HepG2 (cell line): Measurements from ENCODE around the gene ZBTB7B. TPM values are rescaled to one million over a fixed set of nuclear protein-coding genes. Genes with fewer than 3 reads are reported as not detected.
A peak's percentile ranks its signal among the peaks of the same experiment; 100 is the strongest.

Experiments
- CHCHD3 ChIP-seq: sonication (generic); formaldehyde crosslinking; IDR thresholded peaks from 2 replicates; pipeline ENCODE4 v1.8.0; 2022; ENCODE audit warnings: mild to moderate bottlenecking, missing genetic modification reagents, moderate library complexity
- ERF ChIP-seq: IDR thresholded peaks from 2 replicates; pipeline ENCODE4 v1.6.1; 2018; ENCODE audit warnings: missing biosample characterization, missing genetic modification reagents
- FOXA3 ChIP-seq: IDR thresholded peaks from 2 replicates; pipeline ENCODE4 v1.6.1; 2016; ENCODE audit warnings: missing genetic modification reagents, missing compliant biosample characterization
- FOXM1 ChIP-seq: sonication (generic); formaldehyde crosslinking; IDR thresholded peaks from 2 replicates; pipeline ENCODE4 v1.5.0; 2020; ENCODE audit warnings: missing genetic modification reagents
- HHEX ChIP-seq: IDR thresholded peaks from 2 replicates; pipeline ENCODE4 v1.6.1; 2016; ENCODE audit warnings: control low read depth
- KDM5A ChIP-seq: fragments of 200-600 bp; sonication (generic); IDR thresholded peaks from 2 replicates; pipeline ENCODE4 v1.7.0; 2018; ENCODE audit warnings: antibody characterized with exemption, mild to moderate bottlenecking, low read length, borderline replicate concordance
- MIER2 ChIP-seq: IDR thresholded peaks from 2 replicates; pipeline ENCODE4 v1.6.1; 2016; ENCODE audit warnings: missing biosample characterization, missing genetic modification reagents
- NCOA2 ChIP-seq: sonication (generic); formaldehyde crosslinking; IDR thresholded peaks from 2 replicates; pipeline ENCODE4 v1.8.0; 2022; ENCODE audit warnings: inconsistent platforms
- PHF5A ChIP-seq: IDR thresholded peaks from one replicate; pipeline ENCODE4 v1.6.1; 2018; ENCODE audit warnings: low read depth, missing genetic modification reagents; ENCODE audit not compliant: unreplicated experiment
- PITX1 ChIP-seq: sonication (generic); formaldehyde crosslinking; IDR thresholded peaks from 2 replicates; pipeline ENCODE4 v1.5.1; 2020; ENCODE audit warnings: mild to moderate bottlenecking, missing genetic modification reagents
- POGZ ChIP-seq: sonication (generic); formaldehyde crosslinking; IDR thresholded peaks from 2 replicates; pipeline ENCODE4 v1.4.0; 2020; ENCODE audit warnings: mild to moderate bottlenecking, missing genetic modification reagents
- RBM39 ChIP-seq: fragments of 200-400 bp; formaldehyde crosslinking; IDR thresholded peaks from one replicate; pipeline ENCODE4 v1.6.1; 2018; ENCODE audit warnings: antibody characterized with exemption, mild to moderate bottlenecking, low read depth, low read length; ENCODE audit not compliant: poor library complexity, severe bottlenecking
- SOX13 ChIP-seq, 3 experiments: fragments of 450-650 bp in 1 of 3; sonication (generic) in 1 of 3; formaldehyde crosslinking in 1 of 3; IDR thresholded peaks in 2 of 3; conservative IDR thresholded peaks in 1 of 3; 2 replicates each; pipeline versions ENCODE4 v1.5.0 to v1.6.1; 2016 to 2020; ENCODE audit warnings: antibody characterized with exemption in 1 of 3, mild to moderate bottlenecking in 1 of 3, missing compliant biosample characterization in 1 of 3, missing genetic modification reagents in 1 of 3, moderate library complexity in 1 of 3
- SUZ12 ChIP-seq: fragments of 150-350 bp; IDR thresholded peaks from 2 replicates; pipeline ENCODE4 v1.6.1; 2014; ENCODE audit warnings: low read depth, low read length
- TCF7 ChIP-seq: sonication (generic); IDR thresholded peaks from 2 replicates; pipeline ENCODE4 v1.6.1; 2016; ENCODE audit warnings: antibody characterized with exemption, low read depth
- ZC3H13 ChIP-seq: sonication (generic); formaldehyde crosslinking; IDR thresholded peaks from 2 replicates; pipeline ENCODE4 v1.8.1; 2023; ENCODE audit warnings: mild to moderate bottlenecking, missing genetic modification reagents, moderate library complexity
- ZFYVE20 ChIP-seq: sonication (generic); formaldehyde crosslinking; IDR thresholded peaks from 2 replicates; pipeline ENCODE4 v1.8.0; 2023; ENCODE audit warnings: low read depth, mild to moderate bottlenecking, moderate library complexity, missing genetic modification reagents, borderline replicate concordance
- ZNF343 ChIP-seq: sonication (generic); formaldehyde crosslinking; IDR thresholded peaks from 2 replicates; pipeline ENCODE4 v1.4.0; 2020; ENCODE audit warnings: mild to moderate bottlenecking, missing genetic modification reagents
- ZNF383 ChIP-seq: sonication (generic); formaldehyde crosslinking; IDR thresholded peaks from 2 replicates; pipeline ENCODE4 v1.4.0; 2020; ENCODE audit warnings: missing genetic modification reagents, mild to moderate bottlenecking, borderline replicate concordance
- ZNF430 ChIP-seq: sonication (generic); formaldehyde crosslinking; IDR thresholded peaks from 2 replicates; pipeline ENCODE4 v1.9.0; 2021; ENCODE audit warnings: mild to moderate bottlenecking, missing genetic modification reagents
- ZNF468 ChIP-seq: sonication (generic); formaldehyde crosslinking; IDR thresholded peaks from 2 replicates; pipeline ENCODE4 v1.8.0; 2022; ENCODE audit warnings: mild to moderate bottlenecking, moderate library complexity, missing genetic modification reagents
- ZNF549 ChIP-seq: sonication (generic); formaldehyde crosslinking; IDR thresholded peaks from 2 replicates; pipeline ENCODE4 v1.5.0; 2020; ENCODE audit warnings: missing genetic modification reagents
- ZNF558 ChIP-seq: sonication (generic); formaldehyde crosslinking; IDR thresholded peaks from 2 replicates; pipeline ENCODE4 v1.9.0; 2022; ENCODE audit warnings: mild to moderate bottlenecking, missing genetic modification reagents, borderline replicate concordance
- ZNF83 ChIP-seq: sonication (generic); formaldehyde crosslinking; IDR thresholded peaks from 2 replicates; pipeline ENCODE4 v1.4.0; 2020; ENCODE audit warnings: missing genetic modification reagents, mild to moderate bottlenecking, borderline replicate concordance
- polyA plus RNA-seq, 8 experiments: library from polyadenylated mRNA; depleted of rRNA in 3 of 8; stranded (reverse) in 7 of 8; unstranded in 1 of 8; fragments of >200 nt; fragmentation: Illumina TruSeq in 4 of 8; extraction: Trizol in 4 of 8; gene quantifications; 2 replicates each; pipeline versions ENCODE4 v1.2.1 to v1.2.3, GENCODE V29; 2011 to 2016; ENCODE audit warnings: low read depth in 4 of 8, missing spikeins in 1 of 8, mixed read lengths in 1 of 8; ENCODE audit not compliant: insufficient read depth in 1 of 8
- total RNA-seq, 5 experiments: library from RNA; depleted of rRNA; stranded (reverse); fragments of >200 nt; fragmentation: Illumina TruSeq; extraction: Trizol; gene quantifications; 2 replicates each; pipeline ENCODE4 v1.2.3, GENCODE V29; 2016; ENCODE audit warnings: low read depth in 1 of 5
- TF ChIP-seq, protein P1 (sequence below), 2 experiments: sonication (generic) in 1 of 2; formaldehyde crosslinking in 1 of 2; IDR thresholded peaks; 2 replicates each; pipeline versions ENCODE4 v1.4.0 to v1.6.1; 2016 to 2020; ENCODE audit warnings: borderline replicate concordance in 1 of 2, low read depth in 1 of 2, mild to moderate bottlenecking in 1 of 2, missing genetic modification reagents in 1 of 2
- TF ChIP-seq, protein P2 (sequence below): IDR thresholded peaks from 2 replicates; pipeline ENCODE4 v1.6.1; 2012; ENCODE audit warnings: low read depth, low read length, improper control_type of control experiment

ZBTB7B gene
- total and polyA plus RNA-seq, 2 of the 13 experiments (the other 11 are each of a cell fraction or from before 2014, with no cell fraction given), result 15.5 to 17.5 TPM

DNA sequence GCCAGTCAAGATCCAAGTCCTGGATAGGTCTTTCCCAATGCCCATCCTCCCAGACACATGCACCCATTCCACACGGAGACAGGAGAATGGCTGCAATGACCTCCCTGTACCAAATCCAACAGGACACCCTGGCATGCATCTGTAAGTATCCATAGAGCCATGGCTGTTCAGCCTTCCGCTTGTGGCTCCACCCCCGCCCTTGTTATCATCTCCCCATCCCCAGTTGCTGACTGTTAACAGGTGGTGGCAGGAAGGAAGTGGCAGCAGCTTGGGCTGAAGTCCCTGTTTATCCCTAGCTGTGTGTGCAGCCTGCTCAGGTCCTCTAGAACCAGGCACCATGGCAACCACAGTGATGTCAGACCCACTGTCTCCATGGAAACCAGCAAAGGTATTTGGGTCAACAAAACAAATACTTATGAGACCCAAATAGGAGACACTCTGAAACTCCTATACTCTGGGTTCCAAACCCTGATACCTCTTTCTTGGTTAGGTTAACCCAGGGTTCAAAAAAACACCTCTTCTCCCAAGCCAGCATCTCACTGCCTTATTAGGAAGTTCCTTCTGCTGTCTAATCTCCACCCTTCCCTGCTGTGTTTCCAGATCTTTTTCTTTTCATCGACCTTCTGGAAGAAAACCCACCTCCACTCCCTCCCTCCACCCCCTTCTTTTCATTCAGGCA is 47.4 kb upstream of the ZBTB7B start (continued):
- no peak for TF ChIP-seq ZNF83 (CRISPR knock-in tag)
- TF ChIP-seq ZNF558 (CRISPR knock-in tag), result no peak
- no peak for TF ChIP-seq TCF7
- 0 out of 2 replicates have a peak, but pooled peaks have one; percentile 34 for TF ChIP-seq ERF (CRISPR knock-in tag)
- TF ChIP-seq PITX1 (CRISPR knock-in tag), result no peak
- no peak for TF ChIP-seq ZNF343 (CRISPR knock-in tag)
- no peak for TF ChIP-seq NCOA2 (CRISPR knock-in tag)
- no peak for TF ChIP-seq MIER2
- no peak for TF ChIP-seq SOX13 (IDR thresholded peaks at IDR 0.05)
- 0 out of 4 replicates have a peak, but pooled peaks of 1 of the 2 experiments have one; percentile 34 for TF ChIP-seq SOX13 (CRISPR knock-in tag; conservative IDR thresholded peaks at IDR 0.05 in 1 of 2, IDR thresholded peaks at IDR 0.05 in 1 of 2)
- peak; percentile 22 for TF ChIP-seq PHF5A
- no peak for TF ChIP-seq SUZ12
- TF ChIP-seq, protein P1, sequence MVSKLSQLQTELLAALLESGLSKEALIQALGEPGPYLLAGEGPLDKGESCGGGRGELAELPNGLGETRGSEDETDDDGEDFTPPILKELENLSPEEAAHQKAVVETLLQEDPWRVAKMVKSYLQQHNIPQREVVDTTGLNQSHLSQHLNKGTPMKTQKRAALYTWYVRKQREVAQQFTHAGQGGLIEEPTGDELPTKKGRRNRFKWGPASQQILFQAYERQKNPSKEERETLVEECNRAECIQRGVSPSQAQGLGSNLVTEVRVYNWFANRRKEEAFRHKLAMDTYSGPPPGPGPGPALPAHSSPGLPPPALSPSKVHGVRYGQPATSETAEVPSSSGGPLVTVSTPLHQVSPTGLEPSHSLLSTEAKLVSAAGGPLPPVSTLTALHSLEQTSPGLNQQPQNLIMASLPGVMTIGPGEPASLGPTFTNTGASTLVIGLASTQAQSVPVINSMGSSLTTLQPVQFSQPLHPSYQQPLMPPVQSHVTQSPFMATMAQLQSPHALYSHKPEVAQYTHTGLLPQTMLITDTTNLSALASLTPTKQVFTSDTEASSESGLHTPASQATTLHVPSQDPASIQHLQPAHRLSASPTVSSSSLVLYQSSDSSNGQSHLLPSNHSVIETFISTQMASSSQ (IDR thresholded peaks at IDR 0.05; ENCODE audit: low read depth), result no peak
- TF ChIP-seq, protein P1 (CRISPR knock-in tag; IDR thresholded peaks at IDR 0.05; ENCODE audit: borderline replicate concordance), result no peak
- no peak for TF ChIP-seq ZNF468
- TF ChIP-seq ZFYVE20, result no peak
- no peak for TF ChIP-seq ZC3H13 (CRISPR knock-in tag)
- no peak for TF ChIP-seq ZNF383 (CRISPR knock-in tag)
- TF ChIP-seq HHEX (CRISPR knock-in tag), result no peak
- no peak for TF ChIP-seq CHCHD3 (CRISPR knock-in tag)
- no peak for TF ChIP-seq POGZ (CRISPR knock-in tag)
- TF ChIP-seq RBM39, result no peak
- TF ChIP-seq, protein P2, sequence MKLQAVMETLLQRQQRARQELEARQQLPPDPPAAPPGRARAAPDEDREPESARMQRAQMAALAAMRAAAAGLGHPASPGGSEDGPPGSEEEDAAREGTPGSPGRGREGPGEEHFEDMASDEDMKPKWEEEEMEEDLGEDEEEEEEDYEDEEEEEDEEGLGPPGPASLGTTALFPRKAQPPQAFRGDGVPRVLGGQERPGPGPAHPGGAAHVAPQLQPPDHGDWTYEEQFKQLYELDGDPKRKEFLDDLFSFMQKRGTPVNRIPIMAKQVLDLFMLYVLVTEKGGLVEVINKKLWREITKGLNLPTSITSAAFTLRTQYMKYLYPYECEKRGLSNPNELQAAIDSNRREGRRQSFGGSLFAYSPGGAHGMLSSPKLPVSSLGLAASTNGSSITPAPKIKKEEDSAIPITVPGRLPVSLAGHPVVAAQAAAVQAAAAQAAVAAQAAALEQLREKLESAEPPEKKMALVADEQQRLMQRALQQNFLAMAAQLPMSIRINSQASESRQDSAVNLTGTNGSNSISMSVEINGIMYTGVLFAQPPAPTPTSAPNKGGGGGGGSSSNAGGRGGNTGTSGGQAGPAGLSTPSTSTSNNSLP, result no peak
- TF ChIP-seq FOXA3 (CRISPR knock-in tag), result peak; percentile 43; the same call in 1 of the 2 replicates
- no peak for TF ChIP-seq FOXM1 (CRISPR knock-in tag)
- no peak for TF ChIP-seq ZNF549 (CRISPR knock-in tag)
- TF ChIP-seq KDM5A, result no peak
- TF ChIP-seq ZNF430 (CRISPR knock-in tag), result no peak
